Stimulated activated CD8-positive, alpha-beta memory T cell treated with anti-CD3 and anti-CD28 coated beads, Interleukin-7, amount 100 ng/mL, for 24 hours (primary cell): ENCODE measurements around the gene WNT7B.

Source experiments
- DNase-seq: peaks from one replicate; pipeline ENCODE4 v3.0.0-alpha.2; 2020; ENCODE audit warnings: low read depth

The WNT7B gene

DNA sequence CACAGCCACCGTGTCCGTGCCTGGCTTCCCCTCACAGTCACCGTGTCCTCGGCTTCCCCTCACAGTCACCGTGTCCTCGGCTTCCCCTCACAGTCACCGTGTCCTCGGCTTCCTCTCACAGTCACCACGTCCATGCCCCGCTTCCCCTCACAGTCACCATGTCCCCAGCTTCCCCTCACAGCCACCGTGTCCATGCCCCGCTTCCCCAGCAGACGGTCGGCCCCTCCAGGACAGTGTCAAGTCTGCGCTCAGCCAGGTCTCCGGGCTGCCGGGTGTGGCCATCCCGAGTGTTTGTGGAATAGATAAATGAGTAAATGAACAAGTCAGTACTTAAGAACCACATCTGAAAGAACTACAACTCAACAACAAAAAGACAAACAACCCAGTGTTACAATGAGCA, 23.8 kb downstream of the WNT7B start:
- DNase-seq, result no peak

DNA sequence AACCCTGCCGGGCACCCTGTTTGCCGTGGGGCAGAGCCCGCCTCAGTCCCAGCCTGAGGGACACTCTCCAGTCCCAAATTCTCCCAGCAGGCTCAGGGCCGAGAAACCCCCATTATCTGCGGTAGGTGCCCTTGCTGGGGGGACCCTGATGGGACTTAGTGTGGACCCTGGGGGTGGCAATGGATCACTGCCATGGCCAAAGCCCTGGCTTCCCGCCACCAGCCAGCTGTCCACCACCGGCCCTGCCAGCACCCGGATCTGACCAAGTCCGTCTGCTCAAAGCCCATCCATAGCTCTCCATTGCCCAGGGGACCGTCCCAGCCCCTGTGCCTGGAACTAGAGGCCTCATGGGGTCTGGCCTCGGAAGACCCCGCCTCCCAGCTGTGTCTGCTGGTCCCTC, 24.4 kb downstream of the WNT7B start:
- DNase-seq, result no peak

DNA sequence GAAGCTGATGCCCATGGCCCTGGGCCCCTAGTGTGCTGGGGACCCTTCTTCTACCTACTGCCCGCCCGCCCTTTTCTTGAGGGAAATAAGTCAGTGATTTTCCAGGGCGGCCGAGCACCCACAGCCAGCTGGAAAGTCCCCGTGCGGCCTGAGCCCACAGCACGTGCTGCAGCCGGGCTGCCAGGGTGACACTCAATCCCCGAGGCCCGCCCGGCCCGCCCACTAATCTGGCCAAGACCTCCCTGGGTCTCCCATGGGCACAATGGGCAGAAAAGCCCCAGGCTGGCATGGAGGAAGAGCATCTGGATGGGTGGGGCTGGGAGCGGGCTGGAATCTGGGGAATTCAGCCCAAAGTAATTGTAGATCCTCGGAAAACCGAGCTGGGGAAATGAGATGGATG, 24.8 kb downstream of the WNT7B start:
- DNase-seq, result no peak

DNA sequence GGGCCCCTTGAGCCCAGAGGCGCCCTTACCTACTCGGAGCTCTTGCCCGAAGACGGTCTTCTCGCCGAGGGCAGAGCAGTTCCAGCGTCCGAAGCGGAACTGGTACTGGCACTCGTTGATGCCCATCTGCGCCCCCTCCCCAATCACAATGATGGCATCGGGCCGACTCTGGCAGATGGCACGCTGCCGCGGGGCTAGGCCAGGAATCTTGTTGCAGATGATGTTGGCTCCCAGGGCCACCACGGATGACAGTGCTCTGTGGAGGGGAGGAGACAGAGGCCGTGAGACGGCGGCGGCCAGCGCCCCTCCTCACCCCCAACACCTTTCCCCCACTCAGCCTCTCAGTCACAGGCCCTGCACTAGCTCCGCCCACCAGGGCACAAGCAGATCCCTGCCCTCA, 27.1 kb downstream of the WNT7B start:
- DNase-seq, result no peak

DNA sequence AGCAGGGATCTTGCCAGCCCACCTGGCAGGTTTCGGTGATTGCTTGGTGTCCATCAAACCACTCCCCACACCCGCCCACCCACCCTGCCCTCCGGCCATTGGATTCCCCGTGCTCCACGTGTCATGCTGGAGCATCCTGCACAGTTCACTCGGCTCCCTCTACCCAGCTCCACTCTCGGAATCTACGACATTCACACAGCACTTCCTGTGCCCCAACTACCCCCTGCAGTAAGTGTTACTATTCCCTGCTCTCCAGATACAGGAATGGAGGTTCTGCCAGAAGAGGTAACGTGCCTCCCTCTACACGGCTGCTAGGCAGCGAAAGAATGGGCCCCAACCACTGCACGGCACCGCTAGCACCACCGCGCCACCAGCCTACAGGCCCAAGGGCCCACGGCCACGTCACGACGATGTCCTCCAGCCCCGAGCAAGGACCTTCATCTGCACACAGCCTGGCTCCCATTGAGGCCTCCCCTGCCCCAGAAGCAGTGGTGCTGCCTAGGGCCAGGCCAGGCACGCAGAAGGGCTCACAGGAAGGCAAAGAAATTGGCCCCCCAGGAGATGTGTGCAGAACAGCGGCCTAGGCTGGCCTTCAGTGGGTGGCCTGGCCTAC, 27.6 kb downstream of the WNT7B start:
- no peak for DNase-seq

DNA sequence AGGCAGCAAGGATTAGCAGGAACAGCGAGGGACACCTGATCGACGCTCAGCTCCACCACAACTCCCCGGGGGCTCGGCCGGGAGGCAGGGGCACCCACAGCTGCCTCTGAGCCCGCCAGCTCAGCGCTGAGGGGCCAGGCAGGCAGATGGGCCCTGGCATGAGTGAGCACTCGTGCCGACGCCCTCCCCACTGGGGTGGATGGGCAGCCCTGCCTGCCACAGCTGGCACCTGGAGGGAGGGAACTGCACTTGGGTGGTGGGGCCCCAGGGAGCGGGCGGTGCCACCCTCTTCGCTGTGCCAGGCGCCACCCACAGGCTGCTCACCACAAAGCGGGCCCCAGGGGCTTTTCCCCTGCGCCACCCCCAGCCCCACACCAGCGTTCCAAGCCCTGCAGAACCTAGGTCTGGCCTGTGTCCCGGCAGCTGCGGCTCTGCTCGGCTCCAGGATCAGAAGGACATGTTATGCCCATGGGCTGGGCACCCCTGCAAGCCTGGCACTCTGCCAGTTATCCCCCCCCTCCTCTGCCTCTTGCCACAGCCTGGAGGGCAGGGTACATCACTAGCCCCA, 28.8 kb downstream of the WNT7B start:
- DNase-seq, result no peak

DNA sequence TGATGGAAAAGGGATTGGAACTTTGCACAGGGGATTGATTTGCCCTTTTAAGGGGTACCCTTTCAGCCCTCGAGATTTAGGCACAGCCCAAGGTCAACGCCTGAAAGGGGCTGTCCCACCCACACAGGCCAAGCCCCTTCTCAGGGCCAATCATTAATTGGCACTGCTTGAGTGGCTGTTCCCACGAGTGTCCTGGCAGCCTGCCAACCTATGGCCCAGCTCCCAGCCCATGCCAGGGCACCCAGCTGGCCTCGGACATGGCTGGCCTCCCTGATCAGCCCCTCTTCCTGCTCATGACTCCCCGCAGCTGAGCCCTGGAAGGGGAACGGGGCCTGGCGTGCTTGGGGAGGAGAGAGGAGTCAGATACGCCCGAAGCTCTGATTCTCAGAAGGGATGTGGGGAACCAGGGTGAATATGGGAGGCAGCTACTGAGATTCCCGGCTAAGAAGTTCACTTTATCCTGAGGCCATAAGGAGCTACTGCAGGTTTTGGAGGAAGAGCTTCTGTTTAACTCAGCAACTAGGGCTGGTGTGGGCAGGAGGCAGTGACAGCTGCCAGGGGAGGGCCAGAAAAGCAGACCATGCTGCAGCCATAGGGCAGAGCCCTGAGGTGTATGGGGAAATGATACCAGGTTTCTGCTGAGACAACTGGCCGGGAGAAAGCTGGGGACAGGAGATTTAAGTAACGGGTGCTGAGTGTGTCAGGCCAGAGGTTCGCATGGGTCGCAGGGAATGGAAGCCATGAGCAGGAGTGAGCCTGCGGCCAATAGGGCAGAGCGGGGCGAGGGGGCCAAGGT, 30.0 kb downstream of the WNT7B start:
- no peak for DNase-seq

DNA sequence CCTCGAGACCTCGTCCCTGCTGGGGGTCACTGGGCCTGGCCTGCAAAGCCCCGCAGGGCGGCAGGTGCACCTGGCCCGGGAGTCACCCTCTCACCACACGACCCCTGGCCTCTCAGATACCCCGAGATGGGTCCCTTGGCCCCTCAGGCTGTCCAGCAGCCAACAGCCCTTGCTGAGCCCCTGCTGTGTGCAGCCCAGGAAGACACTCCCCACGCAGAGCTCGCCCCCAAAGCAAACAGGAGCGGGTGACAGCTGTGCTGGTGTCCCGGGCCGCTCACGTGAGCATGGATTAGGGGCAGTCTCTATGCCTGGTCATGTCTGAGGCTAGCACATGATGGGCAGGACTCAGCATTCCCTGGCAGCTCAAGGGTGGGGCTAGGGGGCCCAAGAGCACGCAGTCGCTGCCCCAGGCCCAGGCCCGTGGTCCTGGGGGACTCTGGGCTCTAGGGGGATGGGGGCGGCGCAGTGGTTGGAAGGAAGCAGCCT, 31.3 kb downstream of the WNT7B start:
- no peak for DNase-seq

DNA sequence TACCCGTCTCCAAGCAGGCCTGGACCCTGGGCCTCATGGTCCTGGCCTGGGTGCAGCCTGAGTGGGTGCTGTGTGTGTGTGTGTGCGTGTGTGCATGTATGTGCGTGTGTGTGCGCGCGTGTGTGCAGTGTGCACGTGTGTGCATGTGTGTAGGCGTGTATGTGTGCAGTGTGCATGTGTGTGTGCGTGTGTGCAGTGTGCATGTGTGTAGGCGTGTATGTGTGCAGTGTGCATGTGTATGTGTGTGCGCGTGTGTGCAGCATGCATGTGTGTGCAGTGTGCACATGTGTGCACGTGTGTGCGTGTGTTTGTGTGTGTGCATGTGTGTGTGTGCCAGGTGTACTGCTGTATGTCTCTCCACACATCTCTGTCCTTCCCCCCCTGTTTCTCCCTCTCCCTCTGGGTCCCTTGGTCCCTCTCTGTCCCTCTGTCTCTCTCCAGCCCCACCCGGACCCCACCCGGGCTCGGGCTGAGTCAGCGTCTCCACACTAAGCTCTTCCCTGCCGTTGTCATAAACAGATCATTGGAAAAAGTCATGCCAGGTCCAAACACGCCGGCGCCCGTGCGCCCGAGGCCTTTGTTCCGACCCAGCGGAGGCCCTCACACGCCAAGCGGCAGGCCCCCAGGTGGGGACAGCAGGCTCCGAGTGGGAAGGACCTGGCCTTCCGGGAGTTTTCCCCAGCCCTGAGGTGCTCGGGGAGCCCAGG, 34.0 kb downstream of the WNT7B start:
- no peak for DNase-seq

DNA sequence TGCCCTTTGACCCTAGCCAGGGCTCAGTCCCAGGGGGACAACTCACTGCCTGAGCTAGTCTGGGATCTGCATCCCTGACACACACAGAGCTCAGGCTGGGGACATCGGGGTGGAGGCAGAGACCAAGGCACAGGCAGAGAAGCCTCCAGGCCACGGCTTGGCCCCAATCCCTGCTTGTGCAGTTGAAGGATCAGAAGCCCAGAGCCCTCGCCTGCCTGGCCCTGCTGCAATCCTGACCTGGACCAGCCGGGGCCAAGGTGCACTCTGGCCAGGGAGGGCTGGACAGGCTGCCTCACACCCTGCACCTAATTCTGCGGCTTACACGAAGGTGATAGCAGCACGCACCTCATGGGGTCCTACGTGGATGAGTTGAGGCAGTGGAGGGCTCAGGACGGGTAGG, 34.6 kb downstream of the WNT7B start:
- no peak for DNase-seq

DNA sequence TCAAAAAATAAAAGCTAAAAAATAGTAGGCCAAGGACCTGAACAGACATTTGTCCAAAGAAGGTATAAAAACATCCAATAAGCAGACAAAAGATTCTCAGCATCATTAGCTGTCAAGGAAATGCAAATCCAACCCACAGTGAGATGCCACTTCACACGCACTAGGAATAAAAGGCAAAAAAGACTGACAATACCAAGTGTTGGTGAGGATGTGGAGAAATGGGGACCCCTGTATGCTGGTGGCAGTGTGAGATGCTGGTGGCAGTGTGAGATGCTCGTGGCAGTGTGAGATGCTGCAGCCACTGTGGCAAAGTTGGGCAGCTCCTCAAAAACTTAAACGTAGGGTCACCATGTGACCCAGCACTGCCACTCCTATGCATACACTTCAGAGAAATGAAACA, 38.0 kb downstream of the WNT7B start:
- no peak for DNase-seq

DNA sequence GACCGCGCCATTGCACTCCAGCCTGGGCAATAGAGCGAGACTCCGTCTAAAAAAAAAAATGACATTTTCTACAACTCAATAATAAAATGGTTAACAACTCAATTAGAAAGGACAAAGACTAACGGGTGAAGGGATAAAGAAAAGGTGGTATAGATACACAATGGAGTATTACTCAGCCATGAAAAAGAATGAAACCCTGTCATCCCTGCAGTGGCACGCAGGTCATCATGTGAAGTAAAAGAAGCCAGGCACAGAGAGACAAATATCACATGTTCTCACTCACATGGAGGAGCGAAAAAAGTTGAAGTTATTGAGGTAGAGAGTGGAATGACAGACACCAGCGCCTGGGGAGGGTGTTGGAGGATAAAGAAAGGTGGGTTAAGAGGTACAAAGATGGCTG, 39.0 kb downstream of the WNT7B start:
- DNase-seq, result no peak

DNA sequence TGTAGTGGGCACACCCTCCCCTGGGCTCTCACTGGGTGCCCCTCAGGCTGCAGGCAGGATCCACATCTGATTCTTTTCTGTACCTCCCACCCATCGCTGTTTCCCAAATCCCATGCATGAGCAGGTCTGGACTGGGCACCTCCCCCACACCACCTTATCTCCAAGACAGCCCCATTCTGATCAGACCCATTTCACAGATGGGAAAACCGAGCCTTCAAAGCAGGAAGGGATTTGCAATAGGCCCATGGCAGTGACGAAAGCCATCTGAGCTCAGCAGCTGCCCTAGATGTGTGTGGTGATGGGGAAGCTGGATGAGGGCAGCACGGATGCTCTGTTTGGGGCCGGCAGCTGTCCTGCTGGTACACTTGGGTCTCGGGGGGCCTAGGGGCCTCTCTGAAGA, 41.4 kb downstream of the WNT7B start:
- DNase-seq, result no peak

DNA sequence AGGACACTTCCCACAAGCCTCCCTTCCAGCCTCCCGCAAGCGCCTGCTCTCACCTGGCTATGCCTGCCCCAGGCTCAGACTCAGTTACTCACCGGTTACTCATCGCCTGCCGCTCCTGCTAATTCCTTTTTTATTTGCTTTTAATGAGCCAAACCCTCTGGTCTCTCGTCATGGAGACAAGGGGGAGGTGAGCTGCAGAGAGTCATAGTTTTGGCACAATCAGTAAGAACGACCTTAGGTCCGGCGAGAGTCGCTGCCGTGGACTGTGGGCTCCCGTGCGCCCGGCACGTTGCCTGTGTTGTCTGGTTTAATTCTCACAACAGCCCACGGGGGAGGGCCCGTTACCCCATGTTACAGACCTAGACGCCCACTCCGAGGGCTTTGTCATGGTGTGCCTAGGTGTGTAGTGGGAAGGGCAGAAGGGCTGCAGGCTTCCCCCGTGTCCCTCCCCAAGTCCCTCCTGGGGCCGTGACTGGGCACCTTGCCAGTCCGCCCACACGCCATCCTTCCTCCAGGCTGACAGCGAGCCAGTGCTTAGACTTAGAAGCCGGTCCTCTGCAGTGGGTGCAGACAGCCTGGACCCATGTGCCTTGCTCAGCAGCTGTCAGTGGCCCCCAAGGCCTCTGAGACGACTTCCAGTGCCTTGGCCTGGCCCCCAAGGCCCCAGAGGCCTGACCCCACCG, 42.2 kb downstream of the WNT7B start:
- no peak for DNase-seq

DNA sequence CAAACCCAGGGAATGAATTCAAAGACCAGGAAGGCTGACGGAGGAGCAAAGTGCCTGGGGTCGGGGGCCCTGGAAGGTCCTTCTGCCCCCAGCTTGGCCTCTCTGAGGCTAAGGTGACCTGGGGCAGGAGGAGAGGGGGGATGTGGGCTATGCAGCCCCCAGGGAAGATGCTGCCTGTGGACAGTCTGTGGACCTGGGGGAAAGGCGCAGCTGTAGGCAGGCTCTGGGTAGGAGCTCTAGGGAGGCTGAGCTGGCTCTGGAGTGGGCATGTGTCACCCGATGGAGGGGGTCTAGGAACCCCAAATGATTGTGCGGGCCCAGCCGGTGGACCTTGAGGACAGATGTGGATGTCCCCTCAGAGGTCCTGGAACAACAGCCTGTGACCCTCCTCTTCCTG, 42.8 kb downstream of the WNT7B start:
- DNase-seq, result no peak

DNA sequence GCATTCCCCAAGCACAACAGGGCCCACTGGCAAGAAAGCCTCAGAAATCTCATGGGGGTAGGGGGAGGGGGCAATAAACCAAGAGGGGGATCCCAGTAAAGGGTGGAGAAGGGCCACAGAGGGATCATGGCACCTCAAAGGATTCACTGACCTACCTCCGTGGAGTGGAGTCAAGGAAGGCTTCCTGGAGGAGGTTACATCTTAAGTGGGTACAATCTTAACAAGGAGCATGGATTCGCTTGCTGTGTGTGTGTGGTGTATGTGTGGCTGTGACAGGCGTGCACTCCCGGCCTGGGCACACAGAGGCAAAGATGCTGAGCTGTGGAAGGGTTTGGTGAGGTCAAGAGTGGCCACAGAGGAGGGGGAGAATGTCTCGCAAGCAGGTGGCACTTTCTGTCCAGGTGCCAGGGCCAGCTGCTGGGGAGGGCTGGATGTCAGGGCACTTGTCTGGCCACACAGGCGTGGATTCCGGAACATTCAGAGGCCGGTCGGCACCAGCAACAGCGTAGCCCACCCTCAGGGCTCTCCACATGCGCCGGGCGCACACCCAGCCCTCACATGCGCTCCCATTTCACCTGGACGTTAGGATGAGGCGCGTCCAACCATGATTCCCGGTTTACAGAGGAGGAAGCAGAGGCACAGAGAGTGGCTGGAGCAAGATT, 43.3 kb downstream of the WNT7B start:
- DNase-seq, result no peak

DNA sequence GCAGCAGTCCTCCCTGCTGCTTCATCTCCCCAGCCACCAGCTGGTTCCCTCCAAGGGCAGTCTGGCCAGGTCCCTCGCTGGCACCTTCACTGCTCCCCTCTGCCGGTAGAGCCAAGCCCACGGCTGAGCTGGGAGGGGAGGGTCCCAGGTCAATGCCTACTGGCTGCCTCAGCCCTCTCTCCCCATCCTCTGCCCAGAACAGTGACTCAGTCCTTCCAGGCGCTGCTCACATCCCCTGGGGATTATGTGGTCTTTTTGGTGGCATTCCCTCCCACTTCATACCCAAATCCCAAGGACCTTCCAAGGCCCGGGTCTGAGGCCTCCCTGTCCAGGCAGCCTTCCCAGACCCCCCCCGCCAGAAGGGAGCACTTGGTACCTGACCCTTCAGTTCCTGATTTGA, 44.9 kb downstream of the WNT7B start:
- no peak for DNase-seq

DNA sequence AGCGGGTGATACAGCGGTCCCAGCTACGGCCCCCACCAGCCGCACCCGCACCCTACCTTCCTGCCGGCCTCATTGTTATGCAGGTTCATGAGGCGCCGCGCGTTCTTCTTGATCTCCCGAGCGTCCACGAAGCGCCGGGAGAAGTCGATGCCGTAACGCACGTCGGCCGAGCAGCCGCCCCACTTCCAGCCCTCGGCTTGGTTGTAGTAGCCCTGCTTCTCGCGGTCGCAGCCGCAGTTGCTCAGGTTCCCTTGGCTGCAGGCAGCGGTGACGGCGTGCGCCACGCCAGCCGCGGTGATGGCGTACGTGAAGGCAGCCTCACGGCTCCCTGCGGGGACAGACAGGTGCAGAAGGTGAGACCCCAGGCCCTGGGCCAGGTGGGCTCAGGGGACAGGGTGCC, 45.9 kb downstream of the WNT7B start:
- no peak for DNase-seq

DNA sequence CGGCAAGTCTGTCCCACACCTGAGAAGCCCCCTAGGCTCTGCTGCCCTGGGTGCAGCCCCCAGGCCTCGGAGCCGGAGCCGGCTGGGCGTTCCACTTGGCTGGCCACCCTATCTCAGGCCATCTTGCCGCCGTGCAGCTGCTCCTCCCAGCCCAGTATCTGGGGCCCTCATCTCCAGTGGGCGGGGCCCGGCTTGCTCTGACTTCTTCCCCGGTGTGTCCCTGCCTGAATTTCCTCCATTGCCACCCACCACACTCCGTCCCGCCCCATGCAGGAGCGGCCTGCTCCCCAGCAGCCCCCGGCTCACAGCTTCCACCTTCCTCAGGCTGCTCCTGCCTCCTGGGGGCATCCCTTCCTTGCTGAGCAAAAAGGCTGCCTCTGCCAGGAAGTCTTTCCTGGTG, 46.6 kb downstream of the WNT7B start:
- no peak for DNase-seq

DNA sequence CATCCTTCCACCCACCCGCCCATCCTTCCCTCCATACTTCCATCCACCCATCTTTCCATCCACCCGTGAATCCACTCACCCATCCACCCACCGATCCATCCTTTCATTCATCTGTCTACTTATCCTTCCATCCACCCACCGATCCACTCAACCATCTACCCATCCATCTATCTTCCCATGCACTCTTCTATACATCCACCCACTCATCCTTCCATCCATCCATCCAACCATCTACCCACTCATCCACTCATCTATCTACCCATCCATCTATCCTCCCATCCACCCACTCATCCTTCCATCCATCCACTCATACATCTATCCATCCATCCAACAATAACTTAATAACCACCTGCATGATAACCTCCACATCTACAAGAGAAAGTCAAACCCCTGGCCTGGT, 47.3 kb downstream of the WNT7B start:
- DNase-seq, result no peak

DNA sequence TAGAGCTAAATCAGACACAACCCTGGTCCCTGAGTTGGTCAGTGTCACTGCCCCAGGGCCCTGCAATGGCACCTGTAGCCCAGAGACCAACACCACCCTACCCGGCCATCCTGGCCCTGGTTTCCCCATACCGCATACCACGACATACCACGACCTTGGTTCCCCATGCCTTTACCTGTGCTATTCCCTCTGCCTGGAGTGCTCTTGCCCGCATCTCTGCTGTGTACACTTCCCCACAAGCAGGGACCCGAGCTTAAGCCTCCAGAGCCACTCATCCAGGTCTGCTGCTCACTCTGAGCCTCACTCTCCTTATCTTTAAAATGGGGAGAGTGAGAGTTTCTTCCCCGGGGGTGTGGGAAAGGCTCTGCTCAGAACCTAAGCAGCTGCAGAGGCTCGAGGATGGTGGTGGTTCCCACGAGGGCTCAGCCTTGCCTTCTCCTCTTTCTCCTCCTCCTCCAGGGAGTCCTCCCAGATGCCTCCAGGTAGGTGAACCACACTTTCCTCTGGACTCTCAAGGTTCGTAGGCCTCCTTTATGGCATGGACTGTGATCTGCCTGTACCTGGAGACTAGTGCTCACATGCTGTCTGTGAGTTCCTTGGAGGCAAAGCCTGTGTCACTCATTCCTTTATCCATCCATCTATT, 48.1 kb downstream of the WNT7B start:
- DNase-seq, result no peak
